Smooth muscle cell (in vitro differentiated cells): ENCODE data around the gene DROSHA. TPM values are rescaled to one million over a fixed set of nuclear protein-coding genes. Genes with fewer than 3 reads are reported as not detected.

Source experiments
- DNase-seq: peaks from one replicate; lab custom pipeline; 2025; ENCODE audit not compliant: unreplicated experiment; lab: John Stamatoyannopoulos, UW
- H2AFZ ChIP-seq: fragments of 200-600 bp; sonication (generic); 2 replicates; pipeline ENCODE4 v1.6.0; 2016; ENCODE audit warnings: antibody characterized with exemption, low read depth, mild to moderate bottlenecking
- H3F3A ChIP-seq: fragments of 200-600 bp; sonication (generic); 2 replicates; pipeline ENCODE4 v1.6.0; 2017; ENCODE audit warnings: antibody characterized with exemption, low read depth
- H3K27ac ChIP-seq: fragments of 200-600 bp; sonication (generic); 2 replicates; pipeline ENCODE4 v1.5.1; 2016; ENCODE audit warnings: low read depth, mild to moderate bottlenecking
- H3K27me3 ChIP-seq: fragments of 200-600 bp; sonication (generic); 2 replicates; pipeline ENCODE4 v1.6.1; 2016; ENCODE audit warnings: low read depth, mild to moderate bottlenecking
- H3K36me3 ChIP-seq: fragments of 200-600 bp; sonication (generic); 2 replicates; pipeline ENCODE4 v1.5.1; 2016; ENCODE audit warnings: low read depth
- H3K4me1 ChIP-seq: fragments of 200-600 bp; sonication (generic); 2 replicates; pipeline ENCODE4 v1.5.1; 2016; ENCODE audit warnings: low read depth
- H3K4me2 ChIP-seq: fragments of 200-600 bp; sonication (generic); 2 replicates; pipeline ENCODE4 v1.6.0; 2016; ENCODE audit warnings: mild to moderate bottlenecking
- H3K4me3 ChIP-seq: fragments of 200-600 bp; sonication (generic); 2 replicates; pipeline ENCODE4 v1.5.1; 2016; ENCODE audit warnings: mild to moderate bottlenecking
- H3K79me2 ChIP-seq: fragments of 200-600 bp; sonication (generic); 2 replicates; pipeline ENCODE4 v1.6.0; 2016; ENCODE audit warnings: low read depth, mild to moderate bottlenecking
- H3K9ac ChIP-seq: fragments of 200-600 bp; sonication (generic); 2 replicates; pipeline ENCODE4 v1.6.0; 2016; ENCODE audit warnings: low read depth
- H3K9me3 ChIP-seq: fragments of 200-600 bp; sonication (generic); replicated peaks from 2 replicates; pipeline ENCODE4 v1.5.1; 2016; ENCODE audit warnings: low read depth
- H4K20me1 ChIP-seq: fragments of 200-600 bp; sonication (generic); 2 replicates; pipeline ENCODE4 v1.6.0; 2016; ENCODE audit warnings: low read depth
- WGBS: methylation state at CpG from one replicate; pipeline ENCODE4 v1.1.7; 2016; ENCODE audit warnings: low lambda C conversion rate; 5-methylcytosine and 5-hydroxymethylcytosine counted together
- polyA plus RNA-seq: library from polyadenylated mRNA; unstranded; fragments of >200 nt; fragmentation: Nextera tagmentation; extraction: Ambion mirVana; gene quantifications from 2 replicates; pipeline ENCODE4 v1.2.1, GENCODE V29; 2016
- total RNA-seq: library from RNA; depleted of rRNA; stranded (reverse); fragments of >200 nt; gene quantifications from 2 replicates; pipeline ENCODE4 v1.2.3, GENCODE V29; 2014
- TF ChIP-seq, protein P1 (sequence below): fragments of 200-600 bp; sonication (generic); IDR thresholded peaks from 2 replicates; pipeline ENCODE4 v1.5.1; 2017; ENCODE audit warnings: borderline replicate concordance, mild to moderate bottlenecking, antibody characterized with exemption; ENCODE audit not compliant: insufficient read depth, poor library complexity, severe bottlenecking

The DROSHA gene
- total and polyA plus RNA-seq, 2 experiments from 2014 or later: 35.3 to 50.5 TPM

DNA sequence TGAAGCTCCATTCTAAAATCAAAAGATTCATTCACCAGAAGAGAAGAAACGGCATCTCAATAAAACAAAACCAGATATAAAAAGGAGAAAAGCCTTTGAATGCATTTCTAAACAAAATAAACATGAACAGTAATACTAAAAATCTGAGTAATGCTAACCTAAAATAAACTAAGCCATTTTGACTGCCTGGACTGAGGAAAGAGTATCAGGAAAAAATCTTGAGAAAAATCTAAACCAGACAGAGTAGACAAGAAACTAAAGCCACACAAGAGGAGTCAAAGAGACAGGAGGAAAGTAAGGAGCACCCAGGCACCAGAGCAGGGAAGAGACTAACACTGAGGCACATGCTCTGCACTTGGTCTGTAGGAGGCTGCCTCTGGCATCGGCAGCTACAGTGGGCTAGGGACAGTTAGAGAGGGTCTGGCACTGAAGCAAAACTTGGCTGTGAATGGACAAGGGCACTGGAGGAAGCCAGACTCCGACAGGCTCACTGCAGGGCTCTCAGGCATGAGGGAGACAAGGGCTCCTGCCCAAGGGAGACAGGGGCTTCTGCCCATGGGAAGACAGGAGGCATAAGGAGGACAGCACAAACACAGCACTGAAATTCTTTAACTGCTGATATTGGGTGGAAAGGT, 50.2 kb downstream of the DROSHA start:
- H3K4me3 ChIP-seq: no peak overlapping the region
- TF ChIP-seq, protein P1, sequence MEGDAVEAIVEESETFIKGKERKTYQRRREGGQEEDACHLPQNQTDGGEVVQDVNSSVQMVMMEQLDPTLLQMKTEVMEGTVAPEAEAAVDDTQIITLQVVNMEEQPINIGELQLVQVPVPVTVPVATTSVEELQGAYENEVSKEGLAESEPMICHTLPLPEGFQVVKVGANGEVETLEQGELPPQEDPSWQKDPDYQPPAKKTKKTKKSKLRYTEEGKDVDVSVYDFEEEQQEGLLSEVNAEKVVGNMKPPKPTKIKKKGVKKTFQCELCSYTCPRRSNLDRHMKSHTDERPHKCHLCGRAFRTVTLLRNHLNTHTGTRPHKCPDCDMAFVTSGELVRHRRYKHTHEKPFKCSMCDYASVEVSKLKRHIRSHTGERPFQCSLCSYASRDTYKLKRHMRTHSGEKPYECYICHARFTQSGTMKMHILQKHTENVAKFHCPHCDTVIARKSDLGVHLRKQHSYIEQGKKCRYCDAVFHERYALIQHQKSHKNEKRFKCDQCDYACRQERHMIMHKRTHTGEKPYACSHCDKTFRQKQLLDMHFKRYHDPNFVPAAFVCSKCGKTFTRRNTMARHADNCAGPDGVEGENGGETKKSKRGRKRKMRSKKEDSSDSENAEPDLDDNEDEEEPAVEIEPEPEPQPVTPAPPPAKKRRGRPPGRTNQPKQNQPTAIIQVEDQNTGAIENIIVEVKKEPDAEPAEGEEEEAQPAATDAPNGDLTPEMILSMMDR: no peak
- no peak overlapping the region for H3K9ac ChIP-seq
- H3K4me1 ChIP-seq: no peaks in the 10 kb centered on the region
- no peak for DNase-seq
- 75% methylated on average over 3 of the region's 3 CpGs for WGBS
- H3K9me3 ChIP-seq: no peaks in the 10 kb centered on the region
- H3K4me2 ChIP-seq: no peak overlapping the region
- no peaks in the 10 kb centered on the region for H3K79me2 ChIP-seq
- no peaks in the 10 kb centered on the region for H3F3A ChIP-seq
- no peaks in the 10 kb centered on the region for H3K27me3 ChIP-seq
- no peaks in the 10 kb centered on the region for H4K20me1 ChIP-seq
- peaks cover 9% of the 10 kb centered on the region for H3K36me3 ChIP-seq
- no peak overlapping the region for H2AFZ ChIP-seq
- no peak overlapping the region for H3K27ac ChIP-seq

DNA sequence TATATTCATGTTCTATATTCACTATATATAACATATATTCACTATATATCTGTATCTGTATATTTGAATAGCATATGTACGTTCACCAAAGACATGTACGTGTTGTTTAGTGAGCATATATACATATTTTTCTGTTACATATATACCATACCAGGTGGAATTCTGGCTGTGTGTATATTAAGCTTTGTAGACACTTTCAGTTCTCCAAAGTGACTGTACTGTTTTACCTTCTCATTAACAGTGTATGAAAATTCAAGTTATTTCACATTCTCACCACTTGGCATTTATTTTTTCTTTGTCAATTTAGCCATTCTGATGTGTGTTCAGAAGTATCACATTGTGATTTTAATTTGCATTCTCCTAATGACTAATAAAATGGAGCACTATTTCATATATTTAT, 52.2 kb downstream of the DROSHA start:
- H3K9ac ChIP-seq: no peak overlapping the region
- H3K27ac ChIP-seq: no peak overlapping the region
- no peak for DNase-seq
- no peak overlapping the region for H2AFZ ChIP-seq
- no peaks in the 10 kb centered on the region for H3K4me1 ChIP-seq
- no peak overlapping the region for H3K4me2 ChIP-seq
- no peaks in the 10 kb centered on the region for H4K20me1 ChIP-seq
- WGBS: 96% methylated on average over 2 of the region's 2 CpGs
- no peaks in the 10 kb centered on the region for H3K9me3 ChIP-seq
- H3K79me2 ChIP-seq: no peaks in the 10 kb centered on the region
- no peak overlapping the region for H3K4me3 ChIP-seq
- TF ChIP-seq, protein P1: no peak
- no peaks in the 10 kb centered on the region for H3K27me3 ChIP-seq
- H3F3A ChIP-seq: no peaks in the 10 kb centered on the region
- peaks cover 7% of the 10 kb centered on the region for H3K36me3 ChIP-seq

DNA sequence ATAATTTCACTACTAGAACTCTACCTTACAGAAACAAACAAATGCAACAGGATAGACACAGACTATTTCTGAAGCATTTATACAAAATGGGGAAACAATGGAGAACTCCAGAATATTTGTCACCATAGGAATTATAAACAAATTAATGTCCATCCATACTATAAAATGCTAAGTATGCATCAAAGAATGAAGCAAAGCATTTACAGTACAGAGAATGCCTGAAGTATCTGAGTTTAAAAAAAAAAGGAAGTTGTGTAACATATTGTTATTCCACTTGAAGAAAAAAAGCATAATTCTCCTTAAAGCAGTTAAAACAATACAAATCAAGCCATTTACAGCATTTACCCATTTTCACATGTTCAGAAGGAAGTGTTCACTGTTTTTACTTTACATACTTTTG, 53.0 kb downstream of the DROSHA start:
- H3K36me3 ChIP-seq: peaks cover 4% of the 10 kb centered on the region
- H3K27ac ChIP-seq: no peak overlapping the region
- DNase-seq: no peak
- H3K4me2 ChIP-seq: no peak overlapping the region
- TF ChIP-seq, protein P1: no peak
- no peaks in the 10 kb centered on the region for H3F3A ChIP-seq
- H3K27me3 ChIP-seq: no peaks in the 10 kb centered on the region
- H3K4me3 ChIP-seq: no peak overlapping the region
- no peaks in the 10 kb centered on the region for H3K9me3 ChIP-seq
- H3K4me1 ChIP-seq: no peaks in the 10 kb centered on the region
- no peak overlapping the region for H2AFZ ChIP-seq
- no peaks in the 10 kb centered on the region for H3K79me2 ChIP-seq
- H4K20me1 ChIP-seq: no peaks in the 10 kb centered on the region
- H3K9ac ChIP-seq: no peak overlapping the region

DNA sequence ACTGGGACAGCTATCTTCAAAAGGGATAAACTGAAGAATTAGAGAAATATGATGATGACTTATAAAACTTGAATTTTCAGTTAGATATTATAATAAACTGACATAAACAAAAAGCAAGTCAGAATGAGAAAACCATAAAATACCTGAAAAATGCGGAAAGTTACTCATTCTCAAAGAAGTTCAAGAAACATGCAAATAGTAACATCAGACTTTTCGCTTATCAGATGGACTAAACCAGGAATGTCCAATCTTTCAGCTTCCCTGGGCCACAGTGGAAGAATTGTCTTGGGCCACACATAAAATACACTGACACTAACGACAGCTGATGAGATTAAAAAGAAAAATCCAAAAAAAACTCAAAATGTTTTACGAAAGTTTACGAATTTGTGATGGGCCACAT, 53.9 kb downstream of the DROSHA start:
- no peak overlapping the region for H2AFZ ChIP-seq
- H3K27me3 ChIP-seq: no peaks in the 10 kb centered on the region
- H3K79me2 ChIP-seq: no peaks in the 10 kb centered on the region
- no peak overlapping the region for H3K4me3 ChIP-seq
- no peaks in the 10 kb centered on the region for H3F3A ChIP-seq
- H3K27ac ChIP-seq: no peak overlapping the region
- 97% methylated on average over 5 of the region's 5 CpGs for WGBS
- DNase-seq: no peak
- H3K4me1 ChIP-seq: no peaks in the 10 kb centered on the region
- H3K9ac ChIP-seq: no peak overlapping the region
- H3K36me3 ChIP-seq: peaks cover 4% of the 10 kb centered on the region
- no peak overlapping the region for H3K4me2 ChIP-seq
- H4K20me1 ChIP-seq: no peaks in the 10 kb centered on the region
- TF ChIP-seq, protein P1: no peak
- no peaks in the 10 kb centered on the region for H3K9me3 ChIP-seq
